K562 (cell line): ENCODE results near the gene OR4B1. TPM values are rescaled to one million over a fixed set of nuclear protein-coding genes. Genes with fewer than 3 reads are reported as not detected.
"Not testable (repeated sequence)": the region's sequence is repeated elsewhere in the genome, so short reads cannot be mapped to it uniquely, and the experiment has no call there.

ENCODE experiments used
- ATAC-seq: fragments of 200-7000 bp; cut with Tn5 transposase; 3 replicates; pipeline ENCODE4 v1.9.1; 2020; ENCODE audit warnings: moderate library complexity
- BruUV-seq: library from RNA; stranded (reverse); fragments of 400-500 nt; replicated peaks from 2 replicates; lab custom pipeline; 2021; lab: Mats Ljungman, UMichigan
- CTCF ChIA-PET: fragments of 300-600 bp; formaldehyde crosslinking; extraction: SDS; loops from one replicate; lab custom pipeline; 2021; ENCODE audit warnings: low intra/inter-chr PET ratio; lab: Yijun Ruan, JAX
- POLR2A ChIA-PET: fragments of 300-600, 350-650 bp; sonication (Branson Sonifier 250); formaldehyde crosslinking; extraction: SDS; loops from one replicate; lab custom pipeline; 2021; ENCODE audit warnings: antibody characterized with exemption, inconsistent platforms; lab: Yijun Ruan, JAX
- DNase-seq, 4 experiments: peaks; one replicate each; pipeline versions ENCODE4 v3.0.0 to v3.0.0-alpha.2; 2011 to 2018; ENCODE audit warnings: low spot score in 3 of 4, mixed read lengths in 3 of 4; ENCODE audit errors: extremely low read depth in 1 of 4
- FAIRE-seq: peaks from 2 replicates; lab custom pipeline; 2011; peaks lifted over from hg19 to GRCh38; lab: Jason Lieb, UNC
- H2AFZ ChIP-seq: 2 replicates; pipeline ENCODE4 v1.6.0; 2011; ENCODE audit warnings: low read depth, low read length, control low read depth, inconsistent platforms
- H3K27ac ChIP-seq: fragments of 200-600 bp; 3 replicates; pipeline ENCODE4 v1.8.0; 2011; ENCODE audit warnings: low read depth, mild to moderate bottlenecking, control low read depth, inconsistent platforms, low read length, moderate library complexity, mixed read lengths; ENCODE audit errors: extremely low read depth
- H3K27me3 ChIP-seq, 2 experiments: fragments of 300-600 bp in 1 of 2; 2 replicates in 1 of 2; 3 replicates in 1 of 2; pipeline versions ENCODE4 v1.6.0 to v1.8.0; 2011; ENCODE audit warnings: inconsistent platforms in 2 of 2, low read length in 2 of 2, mild to moderate bottlenecking in 1 of 2, mixed read lengths in 1 of 2, moderate library complexity in 1 of 2; ENCODE audit not compliant: control insufficient read depth in 2 of 2, insufficient read depth in 2 of 2
- H3K36me3 ChIP-seq: fragments of 300-600 bp; 3 replicates; pipeline ENCODE4 v1.8.0; 2011; ENCODE audit warnings: mild to moderate bottlenecking, low read length, inconsistent platforms; ENCODE audit not compliant: control insufficient read depth, insufficient read depth
- H3K4me1 ChIP-seq, 2 experiments: fragments of 200-600 bp in 1 of 2; replicated peaks in 1 of 2; 2 replicates in 1 of 2; 3 replicates in 1 of 2; pipeline versions ENCODE4 v1.5.1 to v1.8.0; 2011; ENCODE audit warnings: inconsistent platforms in 2 of 2, low read length in 2 of 2, mild to moderate bottlenecking in 1 of 2, mixed read lengths in 1 of 2, moderate library complexity in 1 of 2; ENCODE audit not compliant: control insufficient read depth in 2 of 2, insufficient read depth in 2 of 2
- H3K4me2 ChIP-seq: 2 replicates; pipeline ENCODE4 v1.6.1; 2011; ENCODE audit warnings: low read length, control low read depth, inconsistent platforms, mixed read lengths; ENCODE audit not compliant: insufficient read depth
- H3K4me3 ChIP-seq: fragments of 200-600 bp; sonication (generic), shearing (Covaris generic); 2 replicates; pipeline ENCODE4 v1.5.1; 2016; ENCODE audit warnings: control low read depth, inconsistent platforms
- H3K79me2 ChIP-seq: fragments of 200-600 bp; 3 replicates; pipeline ENCODE4 v1.8.0; 2011; ENCODE audit warnings: low read length, inconsistent platforms; ENCODE audit not compliant: control insufficient read depth, insufficient read depth
- H3K9ac ChIP-seq, 2 experiments: 2 replicates each; pipeline versions ENCODE4 v1.6.0 to v1.6.1; 2011; ENCODE audit warnings: low read depth in 2 of 2, low read length in 2 of 2, control low read depth in 1 of 2, inconsistent platforms in 1 of 2, mild to moderate bottlenecking in 1 of 2, mixed read lengths in 1 of 2; ENCODE audit not compliant: insufficient read depth in 1 of 2
- H3K9me1 ChIP-seq: one replicate; pipeline ENCODE4 v1.6.0; 2011; ENCODE audit warnings: inconsistent platforms, mild to moderate bottlenecking, low read length, moderate library complexity; ENCODE audit not compliant: control insufficient read depth, insufficient read depth
- H3K9me3 ChIP-seq: replicated peaks from 2 replicates; pipeline ENCODE4 v1.5.1; 2011; ENCODE audit warnings: low read depth, low read length, inconsistent platforms; ENCODE audit not compliant: control insufficient read depth, insufficient read depth
- H4K20me1 ChIP-seq: replicated peaks from 2 replicates; pipeline ENCODE4 v1.6.1; 2011; ENCODE audit warnings: low read length, inconsistent platforms, mixed read lengths; ENCODE audit not compliant: control insufficient read depth, insufficient read depth
- CBFA2T2 ChIP-seq: fragments of 450-650 bp; conservative IDR thresholded peaks from 2 replicates; pipeline ENCODE4 v1.6.1; 2017; ENCODE audit warnings: mild to moderate bottlenecking
- CEBPB ChIP-seq: fragments of 450-650 bp; IDR thresholded peaks from 2 replicates; pipeline ENCODE4 v1.6.1; 2016; ENCODE audit warnings: missing genetic modification characterization, missing compliant biosample characterization
- GATAD2B ChIP-seq: fragments of 450-650 bp; IDR thresholded peaks from 2 replicates; pipeline ENCODE4 v1.6.1; 2017; ENCODE audit warnings: mild to moderate bottlenecking, borderline replicate concordance
- HDGF ChIP-seq: fragments of 450-650 bp; IDR thresholded peaks from 2 replicates; pipeline ENCODE4 v1.6.1; 2016
- MTF1 ChIP-seq: fragments of 250-450 bp; sonication (Bioruptor Pico); IDR thresholded peaks from 2 replicates; pipeline ENCODE4 v1.9.0; 2021; ENCODE audit warnings: moderate library complexity, mild to moderate bottlenecking, inconsistent platforms, borderline replicate concordance
- SAFB ChIP-seq: fragments of 200-400 bp; formaldehyde crosslinking; IDR thresholded peaks from 2 replicates; pipeline ENCODE4 v1.6.1; 2017; ENCODE audit warnings: low read depth, low read length, borderline replicate concordance
- ZBTB1 ChIP-seq: sonication (generic); formaldehyde crosslinking; IDR thresholded peaks from 2 replicates; pipeline ENCODE4 v1.8.1; 2023; ENCODE audit warnings: missing genetic modification reagents, low read depth, mild to moderate bottlenecking, borderline replicate concordance
- ZNF282 ChIP-seq: sonication (generic); formaldehyde crosslinking; IDR thresholded peaks from 2 replicates; pipeline ENCODE4 v1.8.1; 2023; ENCODE audit warnings: missing genetic modification reagents
- ZZZ3 ChIP-seq: fragments of 450-650 bp; IDR thresholded peaks from 2 replicates; pipeline ENCODE4 v1.6.1; 2016; ENCODE audit warnings: antibody characterized with exemption, mild to moderate bottlenecking, moderate library complexity
- WGBS: fragments of 100-300 bp; shearing (Covaris generic); methylation state at CpG from one replicate; pipeline ENCODE4 v1.1.6; 2016; ENCODE audit warnings: low coverage, mixed read lengths; ENCODE audit not compliant: insufficient coverage; ENCODE audit errors: missing lambda C conversion rate; 5-methylcytosine and 5-hydroxymethylcytosine counted together
- in situ Hi-C: fragments of 300-500 bp; cut with MboI; formaldehyde crosslinking; loops from 4 replicates; pipeline ENCODE4 v1.15.0; 2018; ENCODE audit warnings: inconsistent platforms, mixed read lengths
- intact Hi-C: fragments of 100-400 bp; cut with micrococcal nuclease; formaldehyde crosslinking; loops from 2 replicates; pipeline ENCODE4 v1.14.2; 2022
- polyA plus RNA-seq, 8 experiments: library from polyadenylated mRNA; depleted of rRNA in 4 of 8; stranded (reverse) in 5 of 8; unstranded in 3 of 8; fragments of >200 nt; fragmentation: Nextera tagmentation in 2 of 8; fragmentation: Illumina TruSeq in 1 of 8; extraction: Ambion mirVana in 2 of 8; extraction: Trizol in 1 of 8; gene quantifications; 2 replicates each; pipeline versions ENCODE4 v1.2.1 to v1.2.3, GENCODE V29; 2011 to 2014; ENCODE audit warnings: inconsistent platforms in 1 of 8, missing spikeins in 1 of 8
- total RNA-seq, 7 experiments: library from RNA; depleted of rRNA in 6 of 7; stranded (reverse); fragments of >200 nt in 6 of 7; fragmentation: Illumina TruSeq in 2 of 7; extraction: Trizol in 2 of 7; gene quantifications; 2 replicates each; pipeline versions ENCODE4 v1.2.1 to v1.2.3, GENCODE V29; 2011 to 2021; ENCODE audit warnings: low replicate concordance in 1 of 7
- TF ChIP-seq, protein P1 (sequence below): sonication (generic); formaldehyde crosslinking; IDR thresholded peaks from 2 replicates; pipeline ENCODE4 v1.5.0; 2020; ENCODE audit warnings: missing genetic modification reagents
- TF ChIP-seq, protein P2 (sequence below): IDR thresholded peaks from 2 replicates; pipeline ENCODE4 v1.6.1; 2016; ENCODE audit warnings: missing genetic modification characterization, missing compliant biosample characterization

Gene OR4B1
- total and polyA plus RNA-seq, 9 of the 15 experiments (the other 6 are each of a cell fraction or from before 2014, with no cell fraction given), result not detected

DNA sequence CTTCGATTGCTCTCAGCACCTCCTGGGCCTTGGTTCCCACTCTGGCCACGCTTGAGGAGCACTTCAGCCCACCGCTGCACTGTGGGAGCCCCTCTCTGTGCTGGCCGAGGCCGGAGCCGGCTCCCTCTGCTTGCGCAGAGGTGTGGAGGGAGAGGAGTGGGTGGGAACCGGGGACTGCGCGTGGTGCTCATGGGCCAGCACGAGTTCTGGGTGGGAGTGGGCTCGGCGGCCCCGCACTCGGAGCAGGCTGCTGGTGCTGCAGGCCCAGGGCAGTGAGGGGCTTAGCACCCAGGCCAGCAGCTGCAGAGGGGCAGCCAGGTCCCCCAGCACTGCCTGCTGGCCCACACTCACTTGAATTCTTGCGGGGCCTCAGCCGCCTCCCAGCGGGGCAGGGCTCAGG is 12.2 kb downstream of the OR4B1 start:
- Histone ChIP-seq H3K4me2 (no peak overlapping the region), H3K36me3 (no peaks in the 10 kb centered on the region), H3K79me2 (no peaks in the 10 kb centered on the region), H3K9ac (no peak overlapping the region), H3K9me1 (no peaks in the 10 kb centered on the region), H3K27me3 (no peaks in the 10 kb centered on the region), H4K20me1 (no peaks in the 10 kb centered on the region), H2AFZ (no peak overlapping the region), H3K4me3 (no peak overlapping the region), H3K9me3 (no peaks in the 10 kb centered on the region), H3K4me1 (no peaks in the 10 kb centered on the region), H3K27ac (no peak overlapping the region)
- WGBS, result 4% methylated on average over 13 of the region's 18 CpGs
- in situ Hi-C loops (no loop called here), intact Hi-C loops (no loop called here)
- POLR2A ChIA-PET, result no interaction called here
- DNase-seq (no peak), FAIRE-seq (no peak), ATAC-seq (no peak)
- no peak for TF ChIP-seq CEBPB (tag)
- TF ChIP-seq GATAD2B, result no peak
- no peak for TF ChIP-seq SAFB
- TF ChIP-seq, protein P1, sequence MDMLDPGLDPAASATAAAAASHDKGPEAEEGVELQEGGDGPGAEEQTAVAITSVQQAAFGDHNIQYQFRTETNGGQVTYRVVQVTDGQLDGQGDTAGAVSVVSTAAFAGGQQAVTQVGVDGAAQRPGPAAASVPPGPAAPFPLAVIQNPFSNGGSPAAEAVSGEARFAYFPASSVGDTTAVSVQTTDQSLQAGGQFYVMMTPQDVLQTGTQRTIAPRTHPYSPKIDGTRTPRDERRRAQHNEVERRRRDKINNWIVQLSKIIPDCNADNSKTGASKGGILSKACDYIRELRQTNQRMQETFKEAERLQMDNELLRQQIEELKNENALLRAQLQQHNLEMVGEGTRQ (CRISPR knock-in tag), result no peak
- TF ChIP-seq ZBTB1 (CRISPR knock-in tag), result no peak
- no peak for TF ChIP-seq ZZZ3
- no peak for TF ChIP-seq HDGF
- no peak for TF ChIP-seq ZNF282 (CRISPR knock-in tag)
- TF ChIP-seq, protein P2, sequence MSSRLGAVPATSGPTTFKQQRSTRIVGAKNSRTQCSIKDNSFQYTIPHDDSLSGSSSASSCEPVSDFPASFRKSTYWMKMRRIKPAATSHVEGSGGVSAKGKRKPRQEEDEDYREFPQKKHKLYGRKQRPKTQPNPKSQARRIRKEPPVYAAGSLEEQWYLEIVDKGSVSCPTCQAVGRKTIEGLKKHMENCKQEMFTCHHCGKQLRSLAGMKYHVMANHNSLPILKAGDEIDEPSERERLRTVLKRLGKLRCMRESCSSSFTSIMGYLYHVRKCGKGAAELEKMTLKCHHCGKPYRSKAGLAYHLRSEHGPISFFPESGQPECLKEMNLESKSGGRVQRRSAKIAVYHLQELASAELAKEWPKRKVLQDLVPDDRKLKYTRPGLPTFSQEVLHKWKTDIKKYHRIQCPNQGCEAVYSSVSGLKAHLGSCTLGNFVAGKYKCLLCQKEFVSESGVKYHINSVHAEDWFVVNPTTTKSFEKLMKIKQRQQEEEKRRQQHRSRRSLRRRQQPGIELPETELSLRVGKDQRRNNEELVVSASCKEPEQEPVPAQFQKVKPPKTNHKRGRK, result no peak
- TF ChIP-seq CBFA2T2, result no peak
- TF ChIP-seq MTF1 (CRISPR knock-in tag), result no peak
- no TSS peak for BruUV-seq
- CTCF ChIA-PET, result no interaction called here

DNA sequence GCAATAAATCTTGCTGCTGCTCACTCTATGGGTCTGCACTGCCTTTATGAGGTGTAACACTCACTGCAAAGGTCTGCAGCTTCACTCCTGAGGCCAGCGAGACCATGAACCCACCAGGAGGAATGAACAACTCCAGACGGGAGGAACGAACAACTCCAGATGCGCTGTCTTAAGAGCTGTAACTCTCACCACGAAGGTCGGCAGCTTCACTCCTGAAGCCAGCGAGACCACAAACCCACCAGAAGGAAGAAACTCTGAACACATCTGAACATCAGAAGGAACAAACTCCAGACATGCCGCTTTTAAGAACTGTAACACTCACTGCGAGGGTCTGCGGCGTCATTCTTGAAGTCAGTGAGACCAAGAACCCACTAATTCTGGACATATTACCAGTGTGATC is 13.4 kb downstream of the OR4B1 start:
- in situ Hi-C loops, H3K79me2 ChIP-seq, H3K9me1 ChIP-seq, H2AFZ ChIP-seq, CTCF ChIA-PET, BruUV-seq, H3K9me3 ChIP-seq, FAIRE-seq, H3K27ac ChIP-seq, H3K4me1 ChIP-seq, H3K4me2 ChIP-seq, H3K4me3 ChIP-seq, DNase-seq, H3K9ac ChIP-seq, H4K20me1 ChIP-seq, ATAC-seq, intact Hi-C loops, H3K27me3 ChIP-seq, H3K36me3 ChIP-seq: not testable (repeated sequence)
- 2% methylated on average over 11 of the region's 11 CpGs for WGBS
- POLR2A ChIA-PET, result interaction anchor here (1.1 kb wide), 1 partner anchor 28 kb away, joined by 3 read pairs; no protein-coding TSS in a partner anchor
